Fibroblast of lung (primary cell): ENCODE measurements around the gene ALG13.

Experiments used
- CTCF ChIP-seq, 2 donors: IDR thresholded peaks in 1 of 2; conservative IDR thresholded peaks in 1 of 2; 1 replicate in 1 of 2; 2 replicates in 1 of 2; pipeline ENCODE4 v1.5.1; 2011 to 2012; ENCODE audit warnings: low read length in 2 of 2, control low read depth in 1 of 2, inconsistent platforms in 1 of 2, low read depth in 1 of 2, mild to moderate bottlenecking in 1 of 2
- EZH2 ChIP-seq: IDR thresholded peaks from 2 replicates; pipeline ENCODE4 v1.5.1; 2012; ENCODE audit warnings: low read length, control low read depth, mild to moderate bottlenecking; ENCODE audit errors: missing control alignments

GRCh38 chrX:111661241-111661640, 19.7 kb upstream of the ALG13 start:
- TF ChIP-seq CTCF (conservative IDR thresholded peaks at IDR 0.05 in 1 of 2, IDR thresholded peaks at IDR 0.05 in 1 of 2; ENCODE audit: low read depth in 1 of 2, low read length in 2 of 2) (no peak), EZH2 (no peak)
